SK-N-SH treated with all-trans-retinoic acid at 6 μM for 48 hours (cell line): ENCODE measurements around the gene C16orf95.

Experiments used
- ATAC-seq: fragments of 200-7000 bp; cut with Tn5 transposase; 3 replicates; pipeline ENCODE4 v1.9.1; 2020; ENCODE audit warnings: mild to moderate bottlenecking, moderate library complexity
- BACH2 ChIP-seq: fragments of 250-450 bp; sonication (Bioruptor Pico); IDR thresholded peaks from 2 replicates; pipeline ENCODE4 v1.9.0; 2021; ENCODE audit warnings: mild to moderate bottlenecking, borderline replicate concordance
- CREB5 ChIP-seq: fragments of 250-450 bp; sonication (Bioruptor Pico); IDR thresholded peaks from 2 replicates; pipeline ENCODE4 v1.5.1; 2020; ENCODE audit warnings: low read depth, mild to moderate bottlenecking, moderate library complexity
- CSDC2 ChIP-seq: fragments of 250-450 bp; sonication (Bioruptor Pico); IDR thresholded peaks from 2 replicates; pipeline ENCODE4 v1.5.0; 2020; ENCODE audit warnings: mild to moderate bottlenecking, moderate library complexity
- ESRRG ChIP-seq: fragments of 250-450 bp; sonication (Bioruptor Pico); IDR thresholded peaks from 2 replicates; pipeline ENCODE4 v1.6.1; 2021; ENCODE audit warnings: mild to moderate bottlenecking
- GLIS3 ChIP-seq: fragments of 250-450 bp; sonication (Bioruptor Pico); IDR thresholded peaks from 2 replicates; pipeline ENCODE4 v1.5.0; 2020; ENCODE audit warnings: mild to moderate bottlenecking, moderate library complexity
- ISL1 ChIP-seq: fragments of 250-450 bp; sonication (Bioruptor Pico); IDR thresholded peaks from 2 replicates; pipeline ENCODE4 v2.1.2; 2022; ENCODE audit warnings: mild to moderate bottlenecking, moderate library complexity
- OSR1 ChIP-seq: fragments of 250-450 bp; sonication (Bioruptor Pico); IDR thresholded peaks from 2 replicates; pipeline ENCODE4 v1.8.0; 2022; ENCODE audit warnings: moderate library complexity, mild to moderate bottlenecking, inconsistent platforms
- SNAI2 ChIP-seq: fragments of 250-450 bp; sonication (Bioruptor Pico); IDR thresholded peaks from 2 replicates; pipeline ENCODE4 v1.5.0; 2020; ENCODE audit warnings: mild to moderate bottlenecking, moderate library complexity
- TCF4 ChIP-seq: fragments of 250-450 bp; sonication (Bioruptor Pico); IDR thresholded peaks from 2 replicates; pipeline ENCODE4 v1.8.0; 2021; ENCODE audit warnings: mild to moderate bottlenecking, moderate library complexity, borderline replicate concordance
- ZFP30 ChIP-seq: fragments of 450-650 bp; formaldehyde crosslinking; IDR thresholded peaks from 2 replicates; pipeline ENCODE4 v1.5.0; 2022; ENCODE audit warnings: mild to moderate bottlenecking, moderate library complexity
- ZNF70 ChIP-seq: fragments of 450-650 bp; formaldehyde crosslinking; IDR thresholded peaks from 2 replicates; pipeline ENCODE4 v1.5.0; 2020; ENCODE audit warnings: mild to moderate bottlenecking, moderate library complexity
- ZNF8 ChIP-seq: fragments of 450-650 bp; formaldehyde crosslinking; IDR thresholded peaks from 2 replicates; pipeline ENCODE4 v1.5.0; 2020; ENCODE audit warnings: mild to moderate bottlenecking, moderate library complexity
- TF ChIP-seq, protein P1 (sequence below): fragments of 250-450 bp; sonication (Bioruptor Pico); IDR thresholded peaks from 2 replicates; pipeline ENCODE4 v1.8.0; 2020; ENCODE audit warnings: mild to moderate bottlenecking, moderate library complexity, borderline replicate concordance

Gene C16orf95

DNA sequence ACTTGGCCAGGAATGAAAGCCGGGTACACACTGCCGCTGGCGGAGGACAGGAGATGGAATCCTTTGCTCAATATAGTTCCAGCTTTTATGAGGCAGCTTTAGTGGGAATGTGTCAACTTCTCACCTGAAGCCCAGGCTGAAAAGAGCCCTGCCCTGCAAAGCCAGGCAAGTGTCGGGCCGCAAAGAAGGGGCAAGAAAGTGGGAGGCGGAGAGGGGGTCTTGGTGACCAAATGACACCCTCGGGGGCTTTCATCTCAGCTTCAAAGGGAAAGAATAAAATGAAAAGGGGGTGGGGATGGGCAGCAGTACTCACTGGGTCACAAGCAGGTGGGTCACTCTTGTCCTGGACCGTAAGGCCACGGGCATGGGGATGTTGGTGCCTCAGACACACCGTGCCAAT lies 62.9 kb downstream of the C16orf95 start (continued):
- TF ChIP-seq, protein P1, sequence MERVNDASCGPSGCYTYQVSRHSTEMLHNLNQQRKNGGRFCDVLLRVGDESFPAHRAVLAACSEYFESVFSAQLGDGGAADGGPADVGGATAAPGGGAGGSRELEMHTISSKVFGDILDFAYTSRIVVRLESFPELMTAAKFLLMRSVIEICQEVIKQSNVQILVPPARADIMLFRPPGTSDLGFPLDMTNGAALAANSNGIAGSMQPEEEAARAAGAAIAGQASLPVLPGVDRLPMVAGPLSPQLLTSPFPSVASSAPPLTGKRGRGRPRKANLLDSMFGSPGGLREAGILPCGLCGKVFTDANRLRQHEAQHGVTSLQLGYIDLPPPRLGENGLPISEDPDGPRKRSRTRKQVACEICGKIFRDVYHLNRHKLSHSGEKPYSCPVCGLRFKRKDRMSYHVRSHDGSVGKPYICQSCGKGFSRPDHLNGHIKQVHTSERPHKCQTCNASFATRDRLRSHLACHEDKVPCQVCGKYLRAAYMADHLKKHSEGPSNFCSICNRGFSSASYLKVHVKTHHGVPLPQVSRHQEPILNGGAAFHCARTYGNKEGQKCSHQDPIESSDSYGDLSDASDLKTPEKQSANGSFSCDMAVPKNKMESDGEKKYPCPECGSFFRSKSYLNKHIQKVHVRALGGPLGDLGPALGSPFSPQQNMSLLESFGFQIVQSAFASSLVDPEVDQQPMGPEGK: no peak
- TF ChIP-seq GLIS3 (CRISPR knock-in tag): no peak
- TF ChIP-seq OSR1 (CRISPR knock-in tag): no peak
- TF ChIP-seq BACH2: no peak
- TF ChIP-seq ISL1 (CRISPR knock-in tag): no peak

- ATAC-seq: no peak
- TF ChIP-seq ZNF8: no peak
- no peak for TF ChIP-seq ESRRG
- TF ChIP-seq ISL1 (CRISPR knock-in tag): no peak
- no peak for TF ChIP-seq CSDC2 (CRISPR knock-in tag)
- TF ChIP-seq ZFP30 (CRISPR knock-in tag): no peak
- no peak for TF ChIP-seq BACH2
- no peak for TF ChIP-seq SNAI2
- TF ChIP-seq ZNF70: no peak
- TF ChIP-seq GLIS3 (CRISPR knock-in tag): no peak
- TF ChIP-seq, protein P1: no peak
- TF ChIP-seq CREB5 (CRISPR knock-in tag): no peak
- no peak for TF ChIP-seq TCF4 (CRISPR knock-in tag)
These were observed 63.7 kb downstream of the C16orf95 start for GRCh38 chr16:87253536-87253935.
